HG03457 (cell line): ENCODE results near the gene GRIA4.

ENCODE experiments used
- ATAC-seq: cut with Tn5 transposase; IDR thresholded peaks from one replicate; pipeline ENCODE4 v1.9.1; 2021; ENCODE audit warnings: moderate number of reproducible peaks; ENCODE audit not compliant: unreplicated experiment

GRIA4 gene

GRCh38 chr11:105911454-105911853 is 301.6 kb downstream of the GRIA4 start:
- ATAC-seq: no peak

- ATAC-seq: no peak
Measured at GRCh38 chr11:105912666-105913065, 302.8 kb downstream of the GRIA4 start.

DNA sequence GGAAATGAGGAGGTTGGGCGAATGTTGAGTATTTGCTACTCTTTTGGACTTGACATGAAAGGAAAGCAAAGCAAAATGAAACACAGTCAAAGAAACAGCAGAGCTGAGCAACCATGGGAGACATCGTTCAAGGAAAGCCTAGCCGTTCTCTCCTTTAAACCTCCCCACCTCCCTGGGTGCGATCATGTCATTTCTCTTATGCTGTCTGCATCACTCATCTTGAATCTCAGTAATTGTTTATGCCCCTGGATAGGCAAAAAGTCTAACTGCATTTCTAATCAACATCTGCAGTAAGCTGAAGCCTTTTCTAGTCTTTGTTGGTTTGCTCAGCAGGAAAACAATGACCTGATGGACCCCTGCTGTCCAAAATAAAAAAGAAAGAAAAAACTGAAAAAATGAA is 305.1 kb downstream of the GRIA4 start:
- no peak for ATAC-seq

- no peak for ATAC-seq
Measured at GRCh38 chr11:105918039-105918438, 308.2 kb downstream of the GRIA4 start.

- ATAC-seq: no peak
Measured at GRCh38 chr11:105918600-105918999, 308.7 kb downstream of the GRIA4 start.

DNA sequence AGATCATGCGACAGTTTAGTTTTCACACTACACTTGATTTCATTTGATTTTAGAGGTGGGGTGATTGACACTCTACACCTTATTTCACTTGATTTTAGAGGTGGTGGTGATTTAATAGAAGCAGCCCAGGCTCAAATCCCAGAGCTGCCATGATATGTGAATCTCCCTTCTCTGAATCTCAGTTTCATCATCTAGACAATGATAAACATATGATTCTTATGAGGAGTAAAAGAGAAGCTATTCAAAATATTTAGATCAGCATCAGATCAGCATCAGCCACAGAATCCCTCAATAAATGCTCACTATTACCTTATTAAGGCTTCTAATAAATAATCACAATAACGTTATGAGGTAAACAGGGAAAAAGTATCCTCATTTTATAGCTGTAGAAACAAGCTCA is 313.4 kb downstream of the GRIA4 start:
- ATAC-seq: no peak

GRCh38 chr11:105923807-105924206 is 313.9 kb downstream of the GRIA4 start:
- no peak for ATAC-seq

- no peak for ATAC-seq
Measured at GRCh38 chr11:105929084-105929955, 319.4 kb downstream of the GRIA4 start.

GRCh38 chr11:105933695-105934094 is 323.8 kb downstream of the GRIA4 start:
- no peak for ATAC-seq

- no peak for ATAC-seq
Measured at GRCh38 chr11:105935791-105936190, 325.9 kb downstream of the GRIA4 start.

- no peak for ATAC-seq
Measured at GRCh38 chr11:105937331-105937730, 327.5 kb downstream of the GRIA4 start.

GRCh38 chr11:105937738-105938137 is 327.9 kb downstream of the GRIA4 start:
- ATAC-seq: no peak

GRCh38 chr11:105942921-105943320 is 333.0 kb downstream of the GRIA4 start:
- ATAC-seq: no peak

DNA sequence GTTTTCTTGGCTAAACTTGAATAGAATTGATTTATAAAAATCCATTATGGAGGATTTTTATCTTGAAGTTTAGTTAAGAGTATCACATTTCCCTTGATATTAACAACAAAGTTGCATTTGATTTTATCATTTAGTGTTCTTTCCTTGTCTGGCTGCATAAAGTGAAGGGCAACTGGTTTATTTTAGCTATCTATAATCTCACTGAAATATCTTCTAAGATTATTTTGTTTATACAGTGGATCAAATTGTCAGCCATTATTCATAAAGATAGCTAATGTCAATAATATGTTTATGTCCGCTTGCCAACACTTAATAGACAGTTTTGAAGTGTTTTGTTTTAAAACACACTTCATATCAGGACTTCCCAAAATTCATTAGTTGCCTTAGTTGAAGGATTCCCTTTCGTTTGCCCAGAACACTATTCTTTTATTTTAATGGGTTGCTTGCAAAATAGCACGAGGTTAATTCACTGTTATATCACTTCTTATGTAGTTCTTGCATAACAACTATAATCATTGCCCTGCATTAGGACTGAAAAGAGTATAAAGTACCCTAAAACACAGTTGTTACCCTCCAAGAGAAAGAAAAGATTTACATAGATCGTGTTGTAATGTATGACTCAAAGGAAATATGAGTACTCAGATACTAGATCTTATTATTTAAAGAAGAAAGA is 339.2 kb downstream of the GRIA4 start:
- ATAC-seq: no peak

DNA sequence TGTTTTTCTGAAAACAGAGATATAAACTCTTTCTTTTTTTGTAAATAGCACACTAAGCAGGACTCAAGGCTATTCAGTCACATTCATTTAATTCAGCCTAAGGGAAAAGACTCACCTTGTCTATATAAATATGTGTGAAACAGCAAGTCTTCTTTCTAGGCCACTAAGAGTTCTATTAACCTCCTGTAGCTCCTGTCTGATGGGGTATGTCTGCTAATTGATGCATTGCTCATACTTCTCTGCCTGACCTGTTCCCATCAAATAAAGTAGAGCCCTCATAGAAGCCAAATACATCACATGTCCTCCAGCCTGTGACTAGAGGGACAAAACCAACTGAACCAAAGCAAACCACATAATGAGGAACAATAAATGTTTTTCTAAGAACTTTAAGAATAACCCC is 344.0 kb downstream of the GRIA4 start:
- no peak for ATAC-seq

DNA sequence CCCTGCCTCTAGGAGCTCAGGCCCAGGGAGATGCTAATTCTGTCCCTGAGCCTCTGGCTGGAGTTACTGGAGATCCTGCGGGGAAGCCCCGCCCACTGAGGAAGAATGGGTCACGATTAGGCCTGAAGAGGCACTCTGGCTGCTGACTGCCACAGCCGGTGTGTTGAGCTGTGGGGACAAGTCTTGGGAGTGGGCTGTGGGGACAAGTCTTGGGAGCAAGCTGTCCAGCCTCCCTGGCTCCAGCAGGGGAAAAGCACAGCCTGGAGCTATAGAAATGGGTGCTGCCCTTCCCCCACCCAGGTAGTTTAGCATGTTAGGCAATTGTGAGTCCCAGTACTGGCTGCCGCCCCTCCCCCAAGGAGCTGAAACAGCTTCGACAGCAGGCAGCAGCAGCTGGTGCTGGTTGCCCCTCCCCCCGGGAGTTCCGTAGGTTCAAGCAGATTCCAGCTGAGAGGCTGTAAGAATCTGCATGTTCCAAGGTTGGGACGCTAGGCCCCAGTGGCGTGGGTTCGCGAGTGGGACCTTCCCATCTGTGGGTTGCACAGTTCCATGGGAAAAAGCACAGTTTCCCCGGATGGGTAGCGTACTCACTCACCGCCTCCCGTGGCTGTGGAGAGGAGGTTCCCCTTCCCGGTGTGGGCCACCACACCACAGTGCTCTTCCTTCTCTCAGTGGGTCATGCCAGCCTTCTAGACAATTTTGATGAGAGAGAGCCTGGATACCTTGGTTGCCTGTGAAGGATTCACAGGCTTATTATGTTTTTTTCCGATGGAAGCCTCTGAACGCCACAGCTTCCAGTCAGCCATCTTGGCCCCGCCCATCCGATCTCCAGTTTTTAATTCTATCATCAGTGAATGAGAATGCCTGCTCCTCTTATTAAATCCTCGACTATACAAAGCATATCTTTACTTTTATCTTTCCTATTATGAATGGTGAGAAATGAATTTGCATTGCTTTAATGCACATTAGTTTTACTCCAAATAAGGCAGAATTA is 350.7 kb downstream of the GRIA4 start:
- ATAC-seq: no peak

DNA sequence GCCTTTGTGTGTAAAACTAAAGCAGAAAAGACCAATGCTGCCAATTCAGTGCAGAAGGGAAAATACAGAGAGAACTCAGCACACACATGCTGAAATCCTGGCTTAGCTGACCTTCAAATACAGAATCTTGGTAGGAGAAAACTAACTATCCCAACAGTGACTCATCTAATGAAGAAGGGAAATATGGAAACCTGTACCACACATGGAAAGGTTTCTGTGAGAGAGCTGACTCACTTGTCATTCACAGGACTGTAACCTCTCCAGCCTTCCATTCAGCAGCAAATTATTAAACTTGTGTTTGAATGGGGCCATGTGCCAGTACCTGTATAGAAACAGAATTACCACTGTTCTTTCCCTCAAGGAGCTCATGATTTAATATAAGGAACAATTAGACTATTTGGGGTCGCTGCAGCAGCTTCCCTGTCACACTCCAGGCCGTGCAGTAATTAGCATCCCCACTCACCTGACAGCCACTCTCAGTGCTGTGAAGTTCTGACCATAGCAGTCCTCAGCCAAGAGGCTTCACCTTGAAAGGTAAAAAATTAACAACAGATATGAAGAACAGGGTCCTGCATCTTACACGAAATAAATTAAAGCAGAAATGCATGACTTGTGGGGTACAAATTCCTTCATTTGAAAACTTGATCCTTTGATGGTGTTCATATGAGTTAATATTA is 358.3 kb downstream of the GRIA4 start:
- ATAC-seq: no peak

DNA sequence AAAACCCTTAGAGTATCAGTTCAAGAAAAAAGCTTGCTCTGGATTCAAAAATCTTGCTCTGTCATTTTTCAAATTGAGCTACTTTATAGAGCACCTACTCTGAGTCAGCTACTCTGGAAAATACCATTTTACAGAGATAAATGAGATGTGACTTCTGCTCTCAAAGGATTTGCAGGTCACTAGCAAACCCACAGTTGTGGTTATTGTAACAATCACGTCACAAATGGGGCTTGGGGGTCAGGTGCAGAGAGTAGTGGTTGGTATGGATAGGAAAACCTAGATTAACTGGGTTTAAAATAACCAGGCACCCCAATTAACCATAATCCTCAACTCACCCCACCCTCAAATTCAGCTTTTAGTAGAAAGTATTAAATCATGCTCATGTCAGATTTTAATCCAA is 359.9 kb downstream of the GRIA4 start:
- no peak for ATAC-seq

DNA sequence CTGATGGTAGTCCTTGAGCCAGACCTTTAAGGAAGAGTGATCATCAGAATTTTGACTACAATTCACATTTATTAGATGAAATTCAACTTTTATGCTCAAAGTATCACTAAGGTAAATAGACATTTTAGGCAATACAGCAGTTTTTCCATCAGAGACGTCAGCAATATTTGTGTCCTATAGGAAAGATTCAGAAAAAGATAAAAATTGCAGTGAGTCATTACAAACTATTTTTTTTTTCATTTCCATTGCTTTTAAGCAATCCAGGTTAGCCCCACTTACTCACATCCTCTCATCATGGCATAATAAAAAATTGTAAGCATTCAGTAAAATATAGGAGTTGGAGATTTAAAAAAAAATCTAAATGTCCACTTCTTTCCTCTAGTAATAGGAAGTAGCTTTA is 365.3 kb downstream of the GRIA4 start:
- ATAC-seq: no peak

DNA sequence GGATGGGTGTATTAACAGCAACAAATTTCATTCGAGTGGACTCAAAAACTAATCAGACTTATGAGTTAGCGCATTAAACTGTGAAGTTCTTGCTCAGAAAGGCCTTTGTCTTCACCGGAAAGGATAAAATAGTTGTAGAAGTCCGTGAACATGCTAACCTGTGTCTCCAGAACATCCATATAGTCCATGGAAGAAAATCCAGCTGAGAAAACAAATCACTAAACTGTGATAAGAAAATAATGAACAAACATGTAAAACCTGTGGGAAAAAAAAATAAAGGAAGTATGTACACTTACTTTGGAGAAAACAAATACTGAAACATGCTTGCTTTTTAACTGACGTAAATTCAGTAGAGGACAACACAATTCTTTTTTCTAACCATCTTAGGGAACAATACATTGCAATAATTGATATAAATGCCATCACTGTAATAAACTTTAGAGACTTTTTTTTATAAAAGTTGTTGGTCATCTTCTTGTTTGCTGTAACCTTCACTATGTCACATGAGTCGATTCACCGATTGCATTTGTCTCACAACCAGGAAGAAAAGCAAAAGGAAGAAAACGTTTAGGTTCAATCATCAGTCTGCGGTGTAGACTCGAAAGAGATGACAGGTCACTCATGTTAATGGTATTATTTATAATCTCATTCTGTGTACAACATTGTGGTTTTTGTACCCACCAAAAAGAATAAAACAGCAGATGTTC is 370.3 kb downstream of the GRIA4 start:
- no peak for ATAC-seq
